HG03095 (cell line): ENCODE results near the gene ERAL1.
"Not testable (repeated sequence)": the region's sequence is repeated elsewhere in the genome, so short reads cannot be mapped to it uniquely, and the experiment has no call there.

Source experiments
- ATAC-seq: cut with Tn5 transposase; IDR thresholded peaks from one replicate; pipeline ENCODE4 v1.9.1; 2021; ENCODE audit warnings: moderate library complexity; ENCODE audit not compliant: unreplicated experiment

The ERAL1 gene

GRCh38 chr17:28849281-28849680 is 5.5 kb upstream of the ERAL1 start:
- ATAC-seq = no peak

- ATAC-seq = no peak
Observed at GRCh38 chr17:28853295-28853694, 1.5 kb upstream of the ERAL1 start.

GRCh38 chr17:28855336-28855679 is 492 bp downstream of the ERAL1 start:
- ATAC-seq = no peak

GRCh38 chr17:28856028-28856574 is 1.3 kb downstream of the ERAL1 start:
- ATAC-seq = no peak

- ATAC-seq = no peak
Observed at GRCh38 chr17:28857905-28858800, 3.3 kb downstream of the ERAL1 start.

GRCh38 chr17:28858801-28859355 is 4.1 kb downstream of the ERAL1 start:
- no peak for ATAC-seq

GRCh38 chr17:28860363-28860808 is 5.6 kb downstream of the ERAL1 start:
- no peak for ATAC-seq

- ATAC-seq = no peak
Observed at GRCh38 chr17:28861393-28862203, 6.8 kb downstream of the ERAL1 start.

GRCh38 chr17:28862561-28862960 is 7.7 kb downstream of the ERAL1 start:
- ATAC-seq = no peak

- ATAC-seq = no peak
Observed at GRCh38 chr17:28863953-28864352, 9.1 kb downstream of the ERAL1 start.

GRCh38 chr17:28864991-28865849 is 10.4 kb downstream of the ERAL1 start:
- ATAC-seq = no peak

- no peak for ATAC-seq
Observed at GRCh38 chr17:28865946-28866752, 11.3 kb downstream of the ERAL1 start.

GRCh38 chr17:28867276-28867675 is 12.5 kb downstream of the ERAL1 start:
- no peak for ATAC-seq

- peak; percentile 89 for ATAC-seq
Observed at GRCh38 chr17:28871056-28871579, 16.3 kb downstream of the ERAL1 start.

- ATAC-seq = no peak
Observed at GRCh38 chr17:28873839-28874238, 19.0 kb downstream of the ERAL1 start.

GRCh38 chr17:28874750-28875149 is 19.9 kb downstream of the ERAL1 start:
- no peak for ATAC-seq

- ATAC-seq = no peak
Observed at GRCh38 chr17:28875848-28876550, 21.2 kb downstream of the ERAL1 start.

GRCh38 chr17:28877150-28877711 is 22.4 kb downstream of the ERAL1 start:
- ATAC-seq = not testable (repeated sequence)
